ENCODE measurements around the gene CCDC69.
A peak's percentile ranks its signal among the peaks of the same experiment; 100 is the strongest.
"Not testable (repeated sequence)": the region's sequence is repeated elsewhere in the genome, so short reads cannot be mapped to it uniquely, and the experiment has no call there.

Gene CCDC69

GRCh38 chr5:151239237-151239861 lies 15.5 kb upstream of the CCDC69 start:
- DNase-seq (ENCODE audit: low read depth): peak; percentile 72
- peak; percentile 96 for TF ChIP-seq CTCF (conservative IDR thresholded peaks at IDR 0.05; ENCODE audit: control insufficient read depth, insufficient read depth, low read depth, low read length)
- peak overlapping the region; percentile 13 for H3K4me3 ChIP-seq (ENCODE audit: control insufficient read depth, low read depth, low read length)

GRCh38 chr5:151238303-151238741 lies 14.4 kb upstream of the CCDC69 start:
- no peak overlapping the region for H3K4me3 ChIP-seq (ENCODE audit: control insufficient read depth, low read depth, low read length)
- TF ChIP-seq CTCF (conservative IDR thresholded peaks at IDR 0.05; ENCODE audit: control insufficient read depth, insufficient read depth, low read depth, low read length): no peak
- DNase-seq (ENCODE audit: low read depth): no peak

GRCh38 chr5:151237685-151238084 lies 13.8 kb upstream of the CCDC69 start:
- H3K4me3 ChIP-seq (ENCODE audit: control insufficient read depth, low read depth, low read length): no peak overlapping the region
- TF ChIP-seq CTCF (conservative IDR thresholded peaks at IDR 0.05; ENCODE audit: control insufficient read depth, insufficient read depth, low read depth, low read length): no peak
- no peak for DNase-seq (ENCODE audit: low read depth)

- DNase-seq (ENCODE audit: low read depth): no peak
- no peak overlapping the region for H3K4me3 ChIP-seq (ENCODE audit: control insufficient read depth, low read depth, low read length)
- TF ChIP-seq CTCF (conservative IDR thresholded peaks at IDR 0.05; ENCODE audit: control insufficient read depth, insufficient read depth, low read depth, low read length): no peak
Measured at GRCh38 chr5:151236888-151237287, 13.0 kb upstream of the CCDC69 start.

GRCh38 chr5:151235239-151235571 lies 11.3 kb upstream of the CCDC69 start:
- H3K4me3 ChIP-seq (ENCODE audit: control insufficient read depth, low read depth, low read length); DNase-seq (ENCODE audit: low read depth): not testable (repeated sequence)

- H3K4me3 ChIP-seq (ENCODE audit: control insufficient read depth, low read depth, low read length): no peak overlapping the region
- TF ChIP-seq CTCF (conservative IDR thresholded peaks at IDR 0.05; ENCODE audit: control insufficient read depth, insufficient read depth, low read depth, low read length): no peak
- DNase-seq (ENCODE audit: low read depth): peak; percentile 81
Measured at GRCh38 chr5:151234476-151235238, 10.8 kb upstream of the CCDC69 start.

GRCh38 chr5:151233616-151234085 lies 9.8 kb upstream of the CCDC69 start:
- no peak for DNase-seq (ENCODE audit: low read depth)
- no peak overlapping the region for H3K4me3 ChIP-seq (ENCODE audit: control insufficient read depth, low read depth, low read length)
- TF ChIP-seq CTCF (conservative IDR thresholded peaks at IDR 0.05; ENCODE audit: control insufficient read depth, insufficient read depth, low read depth, low read length): no peak

All from fibroblast of mammary gland (primary cell).